IMR-90 (cell line): Measurements from ENCODE around the gene LAMA4. TPM values are rescaled to one million over a fixed set of nuclear protein-coding genes. Genes with fewer than 3 reads are reported as not detected.

Source experiments
- MAZ ChIP-seq: IDR thresholded peaks from 2 replicates; pipeline ENCODE4 v1.6.1; 2012; ENCODE audit warnings: low read depth, mild to moderate bottlenecking, low read length, improper control_type of control experiment, moderate library complexity, borderline replicate concordance
- POLR2A ChIP-seq: IDR thresholded peaks from 2 replicates; pipeline ENCODE4 v1.6.1; 2012; ENCODE audit warnings: mild to moderate bottlenecking, low read depth, low read length
- RCOR1 ChIP-seq: IDR thresholded peaks from 2 replicates; pipeline ENCODE4 v1.6.1; 2012; ENCODE audit warnings: mild to moderate bottlenecking, low read length, improper control_type of control experiment; ENCODE audit not compliant: insufficient replicate concordance
- RFX5 ChIP-seq: IDR thresholded peaks from 2 replicates; pipeline ENCODE4 v1.8.0; 2012; ENCODE audit warnings: low read depth, mild to moderate bottlenecking, low read length, moderate library complexity
- polyA plus RNA-seq, 3 experiments: library from polyadenylated mRNA; depleted of rRNA; stranded (reverse); fragments of >200 nt; gene quantifications; 2 replicates each; pipeline ENCODE4 v1.2.3, GENCODE V29; 2012; ENCODE audit warnings: low replicate concordance in 1 of 3
- total RNA-seq: library from RNA; depleted of rRNA; stranded (reverse); fragments of >200 nt; gene quantifications from 2 replicates; pipeline ENCODE4 v1.2.3, GENCODE V29; 2012
- TF ChIP-seq, protein P1 (sequence below): conservative IDR thresholded peaks from 2 replicates; pipeline ENCODE4 v1.5.1; 2012; ENCODE audit warnings: mild to moderate bottlenecking, low read depth, low read length, improper control_type of control experiment

Gene LAMA4
- total and polyA plus RNA-seq, 2 of the 4 experiments (the other 2 are of a cell fraction): 33.9 to 35.8 TPM

DNA sequence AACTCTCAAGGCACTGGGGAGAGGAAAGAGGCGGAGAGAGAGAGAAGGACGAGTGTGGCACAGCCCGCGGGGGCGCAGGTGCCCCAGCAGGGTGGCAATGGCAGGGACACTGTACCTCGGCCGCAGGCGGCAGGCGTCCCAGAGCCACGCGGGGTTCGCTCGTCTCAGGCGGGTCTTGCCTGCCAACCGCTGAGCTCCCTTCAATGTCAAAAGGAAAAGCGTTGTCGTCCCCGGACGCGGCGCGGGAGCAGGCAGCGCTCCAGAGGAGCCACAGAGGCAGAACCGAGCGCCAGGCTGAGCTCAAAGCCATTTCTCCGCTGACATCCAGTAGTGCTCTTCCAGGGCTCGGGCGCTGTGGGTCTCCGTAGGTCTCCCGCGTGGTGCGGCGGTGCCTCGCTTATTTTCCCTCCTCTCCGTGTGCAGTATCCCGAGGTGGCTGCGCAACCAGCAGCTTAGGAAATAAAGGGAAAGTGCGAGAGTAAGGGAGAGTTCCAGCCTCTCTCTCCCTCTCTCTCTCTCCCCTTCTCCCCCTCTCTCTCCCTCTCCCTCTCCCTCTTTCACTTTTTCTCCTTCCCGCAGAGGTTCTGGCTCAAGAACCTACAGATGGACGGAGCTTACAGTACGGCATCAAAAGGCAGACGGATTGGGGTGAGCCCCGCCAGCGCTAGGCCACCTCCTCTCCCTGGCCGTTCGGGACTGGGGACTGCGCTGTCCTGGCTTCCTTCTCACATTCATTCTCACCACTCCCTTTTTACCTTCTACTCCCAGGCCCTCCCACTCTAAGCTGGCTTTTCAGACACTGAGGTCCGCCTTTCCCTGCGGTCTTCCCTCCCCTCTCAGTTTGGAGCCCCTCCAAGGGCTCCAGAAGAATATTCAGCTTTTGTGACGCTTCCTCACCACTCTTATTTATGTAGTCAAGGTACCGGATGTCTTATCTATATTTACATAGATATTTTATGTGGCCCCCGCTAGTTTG lies at the start of gene LAMA4 (continued):
- TF ChIP-seq, protein P1, sequence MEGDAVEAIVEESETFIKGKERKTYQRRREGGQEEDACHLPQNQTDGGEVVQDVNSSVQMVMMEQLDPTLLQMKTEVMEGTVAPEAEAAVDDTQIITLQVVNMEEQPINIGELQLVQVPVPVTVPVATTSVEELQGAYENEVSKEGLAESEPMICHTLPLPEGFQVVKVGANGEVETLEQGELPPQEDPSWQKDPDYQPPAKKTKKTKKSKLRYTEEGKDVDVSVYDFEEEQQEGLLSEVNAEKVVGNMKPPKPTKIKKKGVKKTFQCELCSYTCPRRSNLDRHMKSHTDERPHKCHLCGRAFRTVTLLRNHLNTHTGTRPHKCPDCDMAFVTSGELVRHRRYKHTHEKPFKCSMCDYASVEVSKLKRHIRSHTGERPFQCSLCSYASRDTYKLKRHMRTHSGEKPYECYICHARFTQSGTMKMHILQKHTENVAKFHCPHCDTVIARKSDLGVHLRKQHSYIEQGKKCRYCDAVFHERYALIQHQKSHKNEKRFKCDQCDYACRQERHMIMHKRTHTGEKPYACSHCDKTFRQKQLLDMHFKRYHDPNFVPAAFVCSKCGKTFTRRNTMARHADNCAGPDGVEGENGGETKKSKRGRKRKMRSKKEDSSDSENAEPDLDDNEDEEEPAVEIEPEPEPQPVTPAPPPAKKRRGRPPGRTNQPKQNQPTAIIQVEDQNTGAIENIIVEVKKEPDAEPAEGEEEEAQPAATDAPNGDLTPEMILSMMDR: no peak
- TF ChIP-seq MAZ: peak; percentile 34; the same call in 1 of the 2 replicates
- no peak for TF ChIP-seq RCOR1
- TF ChIP-seq RFX5: no peak
- TF ChIP-seq POLR2A: peak; percentile 52; the same call in 1 of the 2 replicates
